Measurements from ENCODE around the gene IRF9. TPM values are rescaled to one million over a fixed set of nuclear protein-coding genes. Genes with fewer than 3 reads are reported as not detected.

The IRF9 gene
- total and polyA plus RNA-seq, 2 of the 13 experiments (the other 11 are each of a cell fraction or from before 2014, with no cell fraction given) = 14.9 to 49.7 TPM

- TF ChIP-seq JUN (CRISPR knock-in tag; IDR thresholded peaks at IDR 0.05) (peak; percentile 34), ZNF136 (CRISPR knock-in tag; IDR thresholded peaks at IDR 0.05; ENCODE audit: low read depth) (peak; percentile 99), RAD51 (IDR thresholded peaks at IDR 0.05; ENCODE audit: borderline replicate concordance) (no peak; the same call in 1 of the 2 replicates), ZNF101 (CRISPR knock-in tag; IDR thresholded peaks at IDR 0.05; ENCODE audit: borderline replicate concordance, low read depth) (peak; percentile 92; the same call in 1 of the 2 replicates), HMGXB3 (CRISPR knock-in tag; IDR thresholded peaks at IDR 0.05; ENCODE audit: borderline replicate concordance) (peak; percentile 97), NBN (conservative IDR thresholded peaks at IDR 0.05) (no peak), MEIS2 (CRISPR knock-in tag; IDR thresholded peaks at IDR 0.05) (peak; percentile 66), KAT7 (CRISPR knock-in tag; IDR thresholded peaks at IDR 0.05; ENCODE audit: borderline replicate concordance) (peak; percentile 99), ZNF589 (CRISPR knock-in tag; conservative IDR thresholded peaks at IDR 0.05) (no peak), PLSCR1 (CRISPR knock-in tag; IDR thresholded peaks at IDR 0.05; ENCODE audit: borderline replicate concordance) (no peak), BCLAF1 (IDR thresholded peaks at IDR 0.05) (no peak), ARID5B (CRISPR knock-in tag; IDR thresholded peaks at IDR 0.05) (peak; percentile 93), ZC3H13 (CRISPR knock-in tag; IDR thresholded peaks at IDR 0.05) (no peak)
- TF ChIP-seq, protein P1, sequence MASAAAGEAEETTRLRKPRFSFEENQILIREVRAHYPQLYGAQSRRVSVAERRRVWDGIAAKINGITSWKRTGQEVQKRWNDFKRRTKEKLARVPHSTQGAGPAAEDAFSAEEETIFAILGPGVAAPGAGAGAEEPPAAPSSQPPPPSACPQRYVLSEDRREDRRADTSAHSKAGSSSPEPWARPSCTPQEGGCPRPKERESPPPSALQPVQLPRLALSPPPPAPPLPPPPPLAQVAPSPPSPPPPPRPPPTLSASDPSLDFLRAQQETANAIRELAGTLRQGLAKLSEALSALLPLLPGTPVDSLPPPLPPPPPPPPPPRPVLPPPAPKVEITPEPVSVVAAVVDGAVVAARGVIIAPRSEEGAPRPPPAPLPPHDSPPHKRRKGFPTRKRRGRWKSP (CRISPR knock-in tag; IDR thresholded peaks at IDR 0.05) = no peak
These were observed 27.4 kb downstream of the IRF9 start, which contains the start of gene IPO4 (continued) for GRCh38 chr14:24188251-24189058.

Measured in HepG2 (cell line).